Vagina (tissue), 2 donors: ENCODE measurements around the gene HIGD1B. TPM values are rescaled to one million over a fixed set of nuclear protein-coding genes. Genes with fewer than 3 reads are reported as not detected.

Experiments
- DNase-seq, 2 donors: peaks; one replicate each; pipeline ENCODE4 v3.0.0-alpha.2; 2017; ENCODE audit errors: extremely low spot score in 2 of 2
- H3K27ac ChIP-seq: fragments of 200-600 bp; sonication (generic); one replicate; pipeline ENCODE4 v1.5.1; 2019
- H3K27me3 ChIP-seq: fragments of 200-600 bp; sonication (generic); one replicate; pipeline ENCODE4 v1.5.1; 2019
- H3K36me3 ChIP-seq, 2 donors: fragments of 200-600 bp; sonication (generic); one replicate each; pipeline ENCODE4 v1.5.1; 2017 to 2019
- H3K4me1 ChIP-seq: fragments of 200-600 bp; sonication (generic); one replicate; pipeline ENCODE4 v1.5.1; 2019
- H3K4me3 ChIP-seq, 2 donors: fragments of 200-600 bp; sonication (generic); 1 replicate in 1 of 2; 2 replicates in 1 of 2; pipeline ENCODE4 v1.5.1; 2016 to 2019
- H3K9me3 ChIP-seq: fragments of 200-600 bp; sonication (generic); one replicate; pipeline ENCODE4 v1.5.1; 2019
- CTCF ChIP-seq, 3 experiments: fragments of 450-650 bp in 2 of 3; fragments of 200-600 bp in 1 of 3; sonication (generic) in 1 of 3; IDR thresholded peaks; one replicate each; pipeline ENCODE4 v1.5.1; 2017 to 2019; ENCODE audit warnings: antibody characterized with exemption in 3 of 3, mild to moderate bottlenecking in 2 of 3, moderate library complexity in 2 of 3
- POLR2A ChIP-seq, 2 donors: fragments of 450-650 bp; IDR thresholded peaks; one replicate each; pipeline ENCODE4 v1.6.1; 2017; ENCODE audit warnings: antibody characterized with exemption in 2 of 2, mild to moderate bottlenecking in 2 of 2, moderate library complexity in 2 of 2
- POLR2AphosphoS5 ChIP-seq, 2 donors: sonication (generic); formaldehyde crosslinking; IDR thresholded peaks; one replicate each; pipeline ENCODE4 v1.9.0; 2017; ENCODE audit warnings: antibody characterized with exemption in 2 of 2, mild to moderate bottlenecking in 2 of 2, low read depth in 1 of 2; ENCODE audit not compliant: insufficient read depth in 1 of 2
- intact Hi-C: fragments of 100-400 bp; cut with DNase I; formaldehyde crosslinking; loops from one replicate; pipeline ENCODE4 v1.15.1; 2023
- small RNA-seq: library from RNA; depleted of rRNA; stranded (forward); fragments of <200 nt; gene quantifications from one replicate; pipeline ENCODE3, GENCODE V24; 2016
- total RNA-seq: library from RNA; depleted of rRNA; stranded (reverse); fragments of >200 nt; gene quantifications from one replicate; pipeline ENCODE4 v1.2.3, GENCODE V29; 2016

HIGD1B gene
- total RNA-seq, 1 donor from 2014 or later = not detected

- Histone ChIP-seq H3K9me3 (no peaks in the 10 kb centered on the region), H3K27me3 (no peaks in the 10 kb centered on the region), H3K4me3 (no peak overlapping the region), H3K36me3 (peaks cover 0 to 30% of the 10 kb centered on the region in 2 donors), H3K27ac (no peak overlapping the region), H3K4me1 (peaks cover 17% of the 10 kb centered on the region)
- TF ChIP-seq CTCF (IDR thresholded peaks at IDR 0.05) (no peak), POLR2A (IDR thresholded peaks at IDR 0.05) (no peak), POLR2AphosphoS5 (IDR thresholded peaks at IDR 0.05; ENCODE audit: insufficient read depth in 1 of 2, low read depth in 1 of 2) (no peak)
- no peak for DNase-seq
- intact Hi-C loops = no loop called here
Observed at GRCh38 chr17:44892250-44892649, 44.6 kb downstream of the HIGD1B start.

- TF ChIP-seq POLR2AphosphoS5 (IDR thresholded peaks at IDR 0.05; ENCODE audit: insufficient read depth in 1 of 2, low read depth in 1 of 2) (no peak), CTCF (IDR thresholded peaks at IDR 0.05) (no peak), POLR2A (IDR thresholded peaks at IDR 0.05) (no peak)
- Histone ChIP-seq H3K4me1 (peaks cover 22% of the 10 kb centered on the region), H3K27me3 (no peaks in the 10 kb centered on the region), H3K9me3 (no peaks in the 10 kb centered on the region), H3K36me3 (peaks cover 0 to 30% of the 10 kb centered on the region in 2 donors), H3K27ac (no peak overlapping the region), H3K4me3 (no peak overlapping the region)
- intact Hi-C loops = no loop called here
- DNase-seq = no peak
Observed at GRCh38 chr17:44894642-44895041, 47.0 kb downstream of the HIGD1B start.

- DNase-seq = no peak
- Histone ChIP-seq H3K36me3 (peaks cover 0 to 7% of the 10 kb centered on the region in 2 donors), H3K27me3 (no peaks in the 10 kb centered on the region), H3K27ac (peak overlapping the region; percentile 80), H3K9me3 (no peaks in the 10 kb centered on the region), H3K4me1 (peaks cover 34% of the 10 kb centered on the region), H3K4me3 (peak overlapping the region; percentile 72 to 82)
- intact Hi-C loops = no loop called here
- TF ChIP-seq POLR2AphosphoS5 (IDR thresholded peaks at IDR 0.05; ENCODE audit: insufficient read depth in 1 of 2, low read depth in 1 of 2) (no peak), POLR2A (IDR thresholded peaks at IDR 0.05) (no peak), CTCF (IDR thresholded peaks at IDR 0.05) (no peak)
Observed at GRCh38 chr17:44898768-44899073, 51.0 kb downstream of the HIGD1B start.

- Histone ChIP-seq H3K27me3 (no peaks in the 10 kb centered on the region), H3K4me1 (peaks cover 34% of the 10 kb centered on the region), H3K27ac (peak within 1 kb of the TSS; percentile 80), H3K4me3 (peak within 1 kb of the TSS; percentile 72 to 82), H3K36me3 (peaks cover 0 to 2% of the 10 kb centered on the region in 2 donors), H3K9me3 (no peaks in the 10 kb centered on the region)
- TF ChIP-seq CTCF (IDR thresholded peaks at IDR 0.05) = peak in 1 of 3 experiments; percentile 19
- TF ChIP-seq POLR2A (IDR thresholded peaks at IDR 0.05) = no peak
- TF ChIP-seq POLR2AphosphoS5 (IDR thresholded peaks at IDR 0.05; ENCODE audit: insufficient read depth in 1 of 2, low read depth in 1 of 2) = peak; percentile 94 to 96
- intact Hi-C loops = no loop called here
- peak in 1 of 2 donors; percentile 94 for DNase-seq
Observed at GRCh38 chr17:44899074-44899782, 51.5 kb downstream of the HIGD1B start, which contains the start of gene EFTUD2. TSS of gene EFTUD2 (minus strand) at chr17:44899445. CDS start at chr17:44894521, 4,924 bp downstream.

Small RNA genes lying within 50 kb of the gene (small RNA-seq; reads per million reads assigned to genes)
- not detected for gene RN7SL405P

Other genes with a start within 250 kb of the HIGD1B start
- not detected for gene MEIOC, start 191.4 kb upstream of the HIGD1B start, total RNA-seq
- gene CCDC43, start 158.1 kb upstream of the HIGD1B start, total RNA-seq = 15.5 TPM
- gene DBF4B, start 139.2 kb upstream of the HIGD1B start, total RNA-seq = 4.7 TPM
- 3.7 TPM for gene ADAM11, start 88.9 kb upstream of the HIGD1B start, total RNA-seq
- gene GJC1, start 17.6 kb upstream of the HIGD1B start, total RNA-seq = 10.1 TPM
- gene EFTUD2, start 51.6 kb downstream of the HIGD1B start, total RNA-seq = 55.5 TPM
- not detected for gene GFAP, start 67.6 kb downstream of the HIGD1B start, total RNA-seq
- gene KIF18B, start 99.9 kb downstream of the HIGD1B start, total RNA-seq = 0.74 TPM
- gene C1QL1, start 120.4 kb downstream of the HIGD1B start, total RNA-seq = 6.9 TPM
- 54.5 TPM for gene DCAKD, start 203.7 kb downstream of the HIGD1B start, total RNA-seq
- gene NMT1, start 213.4 kb downstream of the HIGD1B start, total RNA-seq = 49.4 TPM